ENCODE measurements around the gene CKAP2L.
A peak's percentile ranks its signal among the peaks of the same experiment; 100 is the strongest.

CKAP2L gene

DNA sequence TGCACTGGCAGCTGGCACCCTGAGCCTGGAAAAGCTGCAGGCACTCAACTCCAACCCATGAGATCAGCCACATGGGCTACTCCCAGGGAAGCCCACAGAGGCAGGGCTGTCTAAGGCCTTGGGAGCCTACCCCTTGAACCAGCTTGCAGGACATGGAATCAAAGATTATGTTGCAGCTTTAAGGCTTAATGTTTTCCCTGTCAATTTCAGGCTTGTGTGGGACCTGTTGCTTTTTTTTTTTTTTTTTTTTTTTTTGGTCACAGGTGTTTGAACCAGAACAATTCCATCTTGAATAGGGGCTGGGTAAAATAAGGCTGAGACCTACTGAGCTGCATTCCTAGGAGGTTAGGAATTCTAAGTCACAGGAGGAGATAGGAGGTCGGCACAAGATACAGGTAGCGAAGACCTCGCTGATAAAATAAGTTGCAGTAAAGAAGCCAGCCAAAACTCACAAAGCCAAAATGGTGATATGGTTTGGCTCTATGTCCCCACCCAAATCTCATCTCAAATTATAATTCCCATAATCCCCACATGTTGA, 27.4 kb upstream of the CKAP2L start:
- H3K4me3 ChIP-seq (ENCODE audit: low read depth, low read length) = no peak overlapping the region

GRCh38 chr2:112791019-112791418, 26.6 kb upstream of the CKAP2L start:
- H3K4me3 ChIP-seq (ENCODE audit: low read depth, low read length) = no peak overlapping the region

DNA sequence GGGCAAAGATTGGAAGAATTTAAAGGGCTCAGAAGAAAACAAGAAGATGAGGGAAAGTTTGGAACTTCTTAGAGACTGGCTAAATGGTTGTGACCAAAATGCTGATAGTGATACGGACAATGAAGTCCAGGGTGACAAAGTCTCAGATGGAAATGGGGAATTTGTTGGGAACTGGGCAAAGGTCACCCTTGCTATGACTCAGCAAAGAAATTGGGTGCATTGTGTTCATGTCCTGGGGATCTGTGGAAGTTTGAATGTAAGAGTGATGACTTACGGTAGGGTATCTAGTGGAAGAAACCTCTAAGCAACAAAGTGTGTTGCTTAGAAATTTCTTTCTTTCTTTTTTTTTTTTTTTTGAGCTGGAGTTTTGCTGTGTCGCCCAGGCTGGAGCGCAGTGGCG, 25.9 kb upstream of the CKAP2L start:
- H3K4me3 ChIP-seq (ENCODE audit: low read depth, low read length) = no peak overlapping the region

- no peak overlapping the region for H3K4me3 ChIP-seq (ENCODE audit: low read depth, low read length)
These were observed 24.8 kb upstream of the CKAP2L start for GRCh38 chr2:112789186-112789585.

- no peak overlapping the region for H3K4me3 ChIP-seq (ENCODE audit: low read depth, low read length)
These were observed 24.2 kb upstream of the CKAP2L start for GRCh38 chr2:112788653-112789052.

DNA sequence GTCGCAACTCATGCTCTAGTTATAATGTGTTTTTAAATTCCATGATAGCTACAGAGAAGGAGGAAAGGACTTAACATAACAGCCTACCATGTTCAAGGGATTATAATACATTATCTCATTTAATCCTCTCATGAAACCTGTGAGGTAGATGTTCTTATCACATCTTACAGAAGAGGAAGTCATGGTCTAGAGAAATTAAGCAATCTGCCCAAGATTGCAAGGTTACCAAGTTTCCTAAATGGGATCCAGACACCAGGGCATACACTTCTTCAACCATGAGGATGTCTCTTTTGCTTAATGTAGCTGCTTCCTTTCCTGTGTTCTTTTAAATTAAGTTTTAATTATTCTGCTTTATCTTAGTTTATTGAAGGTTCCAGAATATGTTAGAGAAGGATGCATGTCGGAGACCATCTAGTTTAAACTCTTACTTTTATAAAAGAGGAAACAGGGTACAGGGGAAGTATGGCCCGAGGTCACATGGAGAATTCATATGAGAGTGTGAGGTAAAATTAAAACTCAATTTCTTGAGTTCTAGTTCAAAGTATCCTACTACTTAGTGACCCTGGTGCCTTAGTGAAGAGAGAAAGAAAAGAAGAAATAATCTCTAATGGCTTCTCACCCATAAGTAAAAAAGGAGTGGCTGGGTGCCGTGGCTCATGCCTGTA, 23.5 kb upstream of the CKAP2L start:
- H3K4me3 ChIP-seq (ENCODE audit: low read depth, low read length) = no peak overlapping the region

DNA sequence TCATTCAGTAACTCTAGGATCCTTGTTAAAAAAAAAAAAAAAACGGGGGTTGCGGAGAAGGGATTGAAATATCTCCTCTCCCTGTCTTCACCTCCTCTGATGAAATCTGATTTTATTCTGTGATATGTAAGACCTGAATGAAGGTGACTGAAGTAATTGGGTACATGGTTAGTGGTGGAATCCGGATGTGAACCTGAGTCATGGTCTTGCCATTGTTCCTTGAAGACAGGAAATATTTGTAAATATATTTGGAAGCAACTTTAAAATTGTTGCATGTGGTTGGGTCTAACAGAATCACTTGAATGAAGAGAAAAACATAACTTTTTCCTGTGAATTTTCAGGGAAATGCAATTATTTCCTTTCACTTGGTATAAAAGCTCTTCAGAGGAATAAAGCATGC, 22.9 kb upstream of the CKAP2L start:
- H3K4me3 ChIP-seq (ENCODE audit: low read depth, low read length) = no peak overlapping the region

DNA sequence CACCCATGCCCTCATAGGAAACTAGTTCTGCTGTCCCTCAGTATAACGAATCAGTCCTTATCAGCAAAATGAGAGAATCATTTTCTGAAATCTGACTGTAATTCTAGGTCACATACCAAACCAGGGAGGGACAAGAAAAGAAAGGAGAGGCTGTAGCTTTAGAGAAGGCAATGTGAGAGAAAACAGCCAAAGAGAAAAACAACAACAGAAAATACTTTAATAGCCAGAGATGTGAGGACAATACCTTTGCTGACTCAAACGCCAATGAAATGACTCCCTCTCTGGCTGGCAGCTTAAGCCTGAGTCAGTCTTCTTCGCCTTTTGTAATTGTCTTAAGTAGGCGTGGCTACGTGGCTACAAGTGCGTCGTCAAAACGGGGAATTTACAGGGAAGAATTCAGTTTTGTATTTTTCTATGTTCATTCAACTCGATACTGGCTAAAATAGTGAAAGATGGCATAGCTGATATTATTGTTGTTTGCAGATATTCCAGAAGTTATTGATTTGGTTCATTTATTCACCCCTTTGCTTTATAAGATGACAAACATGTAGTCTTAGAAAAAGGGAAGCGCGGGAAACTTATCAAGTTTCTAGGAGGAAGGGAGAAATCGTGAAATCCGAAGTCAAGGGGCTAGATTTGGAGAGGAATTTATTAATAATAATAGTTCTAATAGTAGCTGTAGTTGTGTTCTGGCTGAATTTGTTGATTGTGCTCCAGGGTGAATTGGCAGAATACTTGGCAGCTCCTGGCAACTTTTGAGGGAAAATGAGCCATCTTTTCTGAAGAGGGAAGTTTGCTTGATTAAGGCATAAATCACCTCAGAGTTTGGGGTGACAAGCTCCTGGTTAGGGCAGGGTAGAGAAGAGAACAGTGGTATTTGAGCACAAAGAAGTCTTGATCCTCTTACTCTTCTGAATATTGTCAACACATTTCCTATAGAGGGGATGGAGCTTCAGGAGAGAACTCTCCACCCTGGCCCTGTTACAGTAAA, 20.1 kb upstream of the CKAP2L start, which contains the start of gene IL1A:
Gene IL1A (minus strand): TSS at position 295 of the 991 bp plus-strand sequence. CDS start 723 bp downstream, outside the sequence.
- no peak within 1 kb of the TSS for H3K4me3 ChIP-seq (ENCODE audit: low read depth, low read length)

DNA sequence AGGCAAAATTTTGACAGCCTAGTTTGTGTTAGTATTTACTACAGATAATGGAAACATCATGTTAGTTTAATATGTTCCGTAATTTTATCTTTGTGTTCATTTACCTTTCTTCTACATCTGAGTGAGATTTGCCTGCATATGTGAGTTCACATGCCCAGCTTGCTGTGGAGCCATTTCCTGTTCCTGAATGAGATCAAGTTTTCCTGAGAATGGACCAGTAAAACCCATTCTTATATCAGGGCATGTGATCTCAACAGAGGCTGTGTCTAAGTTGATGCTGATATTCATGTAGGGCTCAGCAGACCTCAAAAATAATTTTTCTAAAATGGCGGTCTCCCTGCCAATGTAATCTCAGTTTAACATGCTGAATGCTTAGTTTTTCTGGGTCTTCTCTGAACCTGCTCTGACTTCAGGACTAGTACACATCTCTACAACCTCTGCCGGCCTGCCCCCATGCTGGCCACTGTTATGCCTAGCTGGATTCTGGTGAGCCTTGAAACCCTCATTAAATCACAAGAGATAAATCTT, 18.8 kb upstream of the CKAP2L start:
- H3K4me3 ChIP-seq (ENCODE audit: low read depth, low read length) = no peak overlapping the region

- no peak overlapping the region for H3K4me3 ChIP-seq (ENCODE audit: low read depth, low read length)
These were observed 17.9 kb upstream of the CKAP2L start for GRCh38 chr2:112782234-112782799.

GRCh38 chr2:112779598-112779997, 15.2 kb upstream of the CKAP2L start:
- no peak overlapping the region for H3K4me3 ChIP-seq (ENCODE audit: low read depth, low read length)

DNA sequence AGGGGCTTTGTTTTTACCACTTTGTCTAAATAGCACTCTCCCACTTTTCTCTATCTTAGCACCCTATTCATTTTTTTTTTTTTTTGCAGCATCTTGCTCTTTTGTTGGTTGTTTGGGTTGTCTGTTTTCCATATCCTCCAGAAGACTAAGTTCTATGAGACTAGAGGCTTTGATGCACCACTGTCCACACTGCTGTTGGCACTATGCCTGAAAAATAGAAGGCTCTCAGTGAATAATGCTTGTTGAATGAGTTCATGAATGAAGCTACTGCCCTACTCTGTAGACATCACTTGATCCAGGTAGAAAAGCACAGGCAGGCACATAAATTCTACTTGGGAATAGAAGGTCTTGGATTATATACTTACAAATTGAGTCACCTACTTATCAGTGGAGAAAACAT, 12.6 kb upstream of the CKAP2L start:
- H3K4me3 ChIP-seq (ENCODE audit: low read depth, low read length) = no peak overlapping the region

GRCh38 chr2:112776113-112776512, 11.7 kb upstream of the CKAP2L start:
- no peak overlapping the region for H3K4me3 ChIP-seq (ENCODE audit: low read depth, low read length)

GRCh38 chr2:112774536-112775285, 10.3 kb upstream of the CKAP2L start:
- H3K4me3 ChIP-seq (ENCODE audit: low read depth, low read length) = no peak overlapping the region

DNA sequence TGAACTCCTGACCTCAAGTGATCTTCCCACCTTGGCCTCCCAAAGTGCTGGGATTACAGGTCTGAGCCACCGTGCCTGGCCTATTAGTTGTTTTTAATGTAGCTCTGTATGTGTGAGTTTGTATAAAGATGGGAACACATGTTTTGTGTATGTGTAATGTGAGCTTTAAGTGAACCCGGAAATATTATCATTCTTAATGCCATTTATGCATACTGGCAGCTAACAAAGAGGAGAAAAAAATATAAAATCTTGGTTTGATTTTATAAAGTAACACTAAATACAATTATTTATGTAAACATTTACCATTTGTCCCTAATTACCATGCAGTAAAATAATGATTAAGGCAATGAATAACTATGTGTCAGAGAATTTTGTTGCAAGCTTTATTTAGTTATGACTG, 9.1 kb upstream of the CKAP2L start:
- H3K4me3 ChIP-seq (ENCODE audit: low read depth, low read length) = no peak overlapping the region

GRCh38 chr2:112772911-112773475, 8.6 kb upstream of the CKAP2L start:
- no peak overlapping the region for H3K4me3 ChIP-seq (ENCODE audit: low read depth, low read length)

DNA sequence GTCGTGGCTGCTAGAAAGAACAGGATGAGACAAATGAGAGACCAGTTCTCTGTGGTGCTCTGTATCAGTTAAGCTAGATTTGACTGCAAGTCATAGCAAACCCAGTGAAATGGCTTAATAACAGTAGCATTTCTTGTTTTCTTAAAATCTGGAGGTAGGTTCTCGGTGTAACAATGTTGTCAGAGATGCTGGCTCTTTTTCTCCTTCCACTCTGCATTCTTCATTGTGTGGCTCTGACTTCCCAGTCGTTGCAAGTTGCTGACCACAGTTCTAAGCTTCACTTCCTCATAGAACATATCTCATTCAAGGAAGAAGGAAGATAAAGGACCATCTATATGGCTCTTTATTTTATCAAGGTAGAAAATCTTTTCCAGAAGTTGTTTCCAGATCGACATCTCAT, 7.9 kb upstream of the CKAP2L start:
- no peak overlapping the region for H3K4me3 ChIP-seq (ENCODE audit: low read depth, low read length)

DNA sequence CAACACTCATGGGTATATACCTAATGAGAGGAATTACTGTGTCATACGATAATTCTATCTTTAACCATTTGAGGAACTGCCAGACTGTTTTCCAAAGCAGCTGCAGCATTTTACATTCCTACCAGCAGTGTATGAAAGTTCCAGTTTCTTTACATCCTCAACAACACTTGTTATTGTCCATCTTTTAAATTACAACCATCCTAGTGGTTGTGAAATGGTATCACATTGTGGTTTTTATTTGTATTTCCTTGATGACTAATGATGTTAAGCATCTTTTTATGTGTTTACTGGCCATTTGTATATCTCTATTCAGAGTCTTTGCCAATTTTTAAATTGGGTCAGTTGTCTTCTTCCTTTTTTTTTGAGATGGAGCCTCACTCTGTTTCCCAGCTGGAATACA, 4.0 kb upstream of the CKAP2L start:
- H3K4me3 ChIP-seq (ENCODE audit: low read depth, low read length) = no peak overlapping the region

- no peak overlapping the region for H3K4me3 ChIP-seq (ENCODE audit: low read depth, low read length)
These were observed 3.4 kb upstream of the CKAP2L start for GRCh38 chr2:112767693-112768330.

DNA sequence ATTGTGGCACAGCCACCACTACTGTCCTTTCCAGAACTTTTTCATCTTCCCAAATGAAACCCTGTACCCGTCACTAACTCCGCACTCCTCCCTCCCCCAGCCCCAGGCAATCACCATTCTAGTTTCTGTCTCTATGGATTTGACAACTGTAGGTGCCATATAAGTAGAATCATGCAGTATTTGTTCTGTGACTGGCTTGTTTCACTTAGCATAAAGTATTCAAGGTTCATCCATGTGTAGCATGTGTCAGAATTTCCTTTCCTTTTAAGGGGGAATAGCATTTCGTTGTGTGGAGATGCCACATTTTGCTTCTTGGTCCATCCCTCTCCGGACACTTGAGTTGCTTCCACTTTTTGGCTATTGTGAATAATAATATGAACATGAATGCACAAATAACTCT, 842 bp upstream of the CKAP2L start:
- H3K4me3 ChIP-seq (ENCODE audit: low read depth, low read length) = peak overlapping the region; percentile 83

Data from iPS-11a (cell line).